Bone marrow (tissue), 2 donors: ENCODE data around the gene WDR41.
"Not testable (repeated sequence)": the region's sequence is repeated elsewhere in the genome, so short reads cannot be mapped to it uniquely, and the experiment has no call there.

Source experiments
- DNase-seq, 2 donors: peaks; one replicate each; lab custom pipeline; 2025; lab: John Stamatoyannopoulos, UW

The WDR41 gene

GRCh38 chr5:77402796-77403195, 89.3 kb downstream of the WDR41 start:
- no peak for DNase-seq

DNA sequence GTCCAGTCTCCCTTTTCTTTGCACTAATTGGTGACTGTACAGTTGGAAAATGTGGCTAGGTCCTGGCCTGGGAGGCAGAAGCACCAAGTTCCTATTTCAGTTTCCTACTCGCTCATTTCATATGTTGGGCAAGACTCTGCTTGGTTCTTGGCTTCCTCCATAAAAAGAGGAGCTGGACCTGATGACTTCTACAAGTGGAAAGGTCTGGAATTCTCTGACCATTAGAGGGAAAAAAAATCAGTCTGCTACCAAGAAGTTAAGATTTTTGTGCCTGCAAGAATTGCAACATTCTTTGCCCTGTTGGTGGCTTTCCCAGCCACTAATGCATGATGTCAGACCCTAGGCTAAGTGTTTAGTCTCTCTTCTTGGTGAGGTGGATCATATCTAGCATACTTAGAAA, 91.5 kb downstream of the WDR41 start:
- DNase-seq = no peak

GRCh38 chr5:77398896-77399295, 93.2 kb downstream of the WDR41 start:
- no peak for DNase-seq

- no peak for DNase-seq
Observed at GRCh38 chr5:77398458-77398857, 93.7 kb downstream of the WDR41 start.

DNA sequence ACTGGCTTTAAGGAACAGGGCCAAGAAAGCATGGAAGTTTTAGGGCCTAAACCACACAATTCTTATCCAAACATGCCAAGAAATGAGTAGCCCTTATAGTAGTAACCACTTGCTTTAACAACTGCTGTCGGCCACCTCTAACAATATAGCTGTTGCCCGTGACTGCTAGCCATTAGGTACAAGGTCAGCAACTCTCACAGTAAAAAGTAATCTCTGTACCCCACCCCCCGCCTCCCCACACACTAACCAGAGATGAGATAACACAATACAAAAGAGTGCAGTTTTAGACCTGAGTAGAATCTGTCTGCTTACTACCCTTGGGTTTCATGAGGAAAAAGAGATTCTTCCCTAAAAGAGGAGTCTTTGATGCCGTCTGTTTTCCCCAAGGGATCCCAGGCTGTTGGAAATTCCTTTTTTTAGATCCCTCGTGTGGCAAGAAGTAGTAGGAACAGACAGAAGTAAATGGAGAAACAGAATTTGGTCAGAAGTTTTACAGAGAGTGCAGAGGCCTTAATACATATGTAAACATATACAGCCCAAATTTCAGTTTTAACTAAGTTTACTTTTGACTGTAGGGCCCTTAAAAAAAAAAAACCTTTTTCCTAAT, 94.3 kb downstream of the WDR41 start:
- no peak for DNase-seq

GRCh38 chr5:77396017-77396416, 96.1 kb downstream of the WDR41 start:
- no peak for DNase-seq

- DNase-seq = no peak
Observed at GRCh38 chr5:77394064-77394715, 97.9 kb downstream of the WDR41 start.

DNA sequence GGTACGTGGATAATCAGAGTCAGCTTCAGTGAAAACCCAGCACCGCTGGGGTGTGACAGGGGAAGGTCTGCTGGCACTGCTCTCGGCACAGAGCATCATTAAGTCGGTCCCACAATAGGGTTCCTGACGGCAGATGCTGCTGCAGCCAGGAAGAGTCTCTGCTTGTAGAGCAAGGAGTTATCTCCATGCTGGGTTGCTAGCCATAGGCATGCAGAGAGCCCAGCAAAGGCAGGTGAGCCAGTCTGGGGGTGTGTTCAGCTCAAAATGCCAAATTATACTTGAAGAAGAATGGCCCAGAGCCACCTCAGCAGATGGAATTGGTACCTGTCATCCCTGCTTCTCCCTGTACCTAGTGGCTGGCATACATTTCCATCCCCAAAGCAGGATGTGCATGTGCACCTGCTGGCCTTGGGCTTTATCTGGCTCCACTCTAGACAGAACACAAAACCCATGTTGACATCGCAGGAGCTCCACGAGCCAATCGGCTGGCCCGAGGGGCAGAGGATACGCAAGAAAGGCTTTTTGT, 100.8 kb downstream of the WDR41 start:
- no peak for DNase-seq

- DNase-seq = no peak
Observed at GRCh38 chr5:77390795-77391194, 101.3 kb downstream of the WDR41 start.

DNA sequence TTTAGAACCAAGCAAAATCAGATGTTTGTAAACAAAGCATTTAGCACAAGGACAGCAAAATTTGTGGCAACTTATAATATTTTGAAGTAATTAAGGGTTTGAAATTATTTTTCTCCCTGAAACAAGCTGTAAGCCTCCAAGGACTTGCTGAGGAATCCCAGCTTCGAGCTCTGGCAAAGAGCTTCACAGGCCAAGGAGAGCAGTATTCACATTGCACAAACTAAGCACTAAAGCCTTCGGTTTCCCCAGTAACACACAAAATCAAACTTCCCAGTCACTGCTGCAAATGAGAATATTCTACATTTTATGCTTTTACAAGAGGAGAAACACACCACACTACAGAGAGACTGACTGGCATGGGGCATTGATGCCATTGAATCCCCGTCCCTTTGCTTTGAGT, 101.9 kb downstream of the WDR41 start:
- no peak for DNase-seq

DNA sequence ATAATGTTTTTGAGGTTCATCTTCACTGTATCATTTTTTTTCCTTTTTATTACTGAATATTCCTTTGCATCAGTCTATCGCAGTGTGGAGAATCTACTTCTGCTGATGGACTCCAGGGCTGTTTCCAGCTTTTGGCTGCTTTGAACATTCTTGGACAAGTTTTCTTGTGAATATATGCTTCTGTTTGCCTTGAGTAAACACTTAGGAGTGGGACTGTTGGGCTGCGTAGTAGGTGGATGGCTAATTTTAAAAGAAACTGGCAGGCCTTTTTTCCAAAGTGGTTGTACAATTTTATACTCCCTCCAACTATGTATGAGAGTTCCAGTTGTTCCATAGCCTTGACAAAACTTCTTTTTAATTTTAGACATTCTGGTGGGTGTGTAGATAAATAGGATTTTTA, 102.4 kb downstream of the WDR41 start:
- DNase-seq = no peak

GRCh38 chr5:77386340-77386739, 105.8 kb downstream of the WDR41 start:
- not testable (repeated sequence) for DNase-seq

GRCh38 chr5:77383336-77383735, 108.8 kb downstream of the WDR41 start:
- not testable (repeated sequence) for DNase-seq
